ENCODE measurements around the gene LIPF.

The LIPF gene

GRCh38 chr10:88659725-88660597, 4.3 kb upstream of the LIPF start:
- TF ChIP-seq ZBTB48 (tag by site-specific recombination; IDR thresholded peaks at IDR 0.05) (no peak), EGR2 (tag by site-specific recombination; IDR thresholded peaks at IDR 0.05; ENCODE audit: low read depth) (no peak)
- Histone ChIP-seq H3K4me3 (ENCODE audit: low read depth, low read length) (no peak overlapping the region), H3K4me1 (ENCODE audit: control insufficient read depth, insufficient read depth, low read length) (no peaks in the 10 kb centered on the region; the same call in 1 of the 2 replicates), H3K27ac (ENCODE audit: extremely low read depth, low read depth, low read length) (no peak overlapping the region), H3K9me3 (ENCODE audit: control insufficient read depth, insufficient read depth, low read depth, low read length) (no peaks in the 10 kb centered on the region), H3K36me3 (ENCODE audit: control insufficient read depth in 2 of 2, insufficient read depth in 1 of 2, low read length in 2 of 2) (no peaks in the 10 kb centered on the region)
- ChIA-PET POLR2A (no interaction called here), CTCF (interaction anchor here (1.2 kb wide), 1 partner anchor 95 kb away, joined by 3 read pairs; no protein-coding TSS in a partner anchor)

DNA sequence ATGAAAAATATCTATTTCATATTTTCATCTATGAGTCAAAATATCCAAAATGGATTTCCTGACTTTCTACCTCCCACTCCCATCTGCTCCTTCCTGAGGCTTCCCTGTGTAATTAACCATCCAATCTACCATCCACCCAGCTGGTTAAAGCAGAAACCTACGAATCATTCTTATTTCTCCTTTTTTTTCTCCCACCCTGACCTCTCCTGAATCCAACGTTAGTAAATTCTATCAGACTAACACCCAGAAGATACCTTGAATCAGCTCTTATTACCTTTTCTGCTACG, 3.7 kb upstream of the LIPF start:
- H3K36me3 ChIP-seq (ENCODE audit: control insufficient read depth in 2 of 2, insufficient read depth in 1 of 2, low read length in 2 of 2): no peaks in the 10 kb centered on the region
- no peak overlapping the region for H3K4me3 ChIP-seq (ENCODE audit: low read depth, low read length)
- no peaks in the 10 kb centered on the region for H3K9me3 ChIP-seq (ENCODE audit: control insufficient read depth, insufficient read depth, low read depth, low read length)
- no peak for TF ChIP-seq ZNF280C (tag by site-specific recombination; IDR thresholded peaks at IDR 0.05)
- TF ChIP-seq ZNF398 (tag by site-specific recombination; IDR thresholded peaks at IDR 0.05): no peak
- no peak for TF ChIP-seq ZNF423 (tag by site-specific recombination; IDR thresholded peaks at IDR 0.05)
- TF ChIP-seq ZNF843 (tag by site-specific recombination; IDR thresholded peaks at IDR 0.05): no peak
- TF ChIP-seq YY1 (tag by site-specific recombination; IDR thresholded peaks at IDR 0.05): no peak
- TF ChIP-seq SETDB1 (IDR thresholded peaks at IDR 0.05; ENCODE audit: insufficient read length, low read length): no peak
- TF ChIP-seq ZNF239 (tag by site-specific recombination; IDR thresholded peaks at IDR 0.05): no peak
- TF ChIP-seq ZNF776 (tag by site-specific recombination; IDR thresholded peaks at IDR 0.05; ENCODE audit: borderline replicate concordance): no peak
- no peak for TF ChIP-seq ZNF560 (tag by site-specific recombination; IDR thresholded peaks at IDR 0.05; ENCODE audit: borderline replicate concordance)
- H3K27ac ChIP-seq (ENCODE audit: extremely low read depth, low read depth, low read length): no peak overlapping the region
- POLR2A ChIA-PET: no interaction called here
- no peaks in the 10 kb centered on the region; the same call in 1 of the 2 replicates for H3K4me1 ChIP-seq (ENCODE audit: control insufficient read depth, insufficient read depth, low read length)
- CTCF ChIA-PET: interaction anchor here (0.7 to 1.2 kb wide), 2 partner anchors 27 to 96 kb away, joined by 3 read pairs; no protein-coding TSS in a partner anchor

GRCh38 chr10:88661018-88661417, 3.2 kb upstream of the LIPF start:
- H3K4me1 ChIP-seq (ENCODE audit: control insufficient read depth, insufficient read depth, low read length): no peaks in the 10 kb centered on the region; the same call in 1 of the 2 replicates
- H3K9me3 ChIP-seq (ENCODE audit: control insufficient read depth, insufficient read depth, low read depth, low read length): no peaks in the 10 kb centered on the region
- ChIA-PET CTCF (interaction anchor here (0.7 to 1.2 kb wide), 2 partner anchors 27 to 96 kb away, joined by 3 read pairs; no protein-coding TSS in a partner anchor), POLR2A (no interaction called here)
- H3K36me3 ChIP-seq (ENCODE audit: control insufficient read depth in 2 of 2, insufficient read depth in 1 of 2, low read length in 2 of 2): no peaks in the 10 kb centered on the region
- H3K4me3 ChIP-seq (ENCODE audit: low read depth, low read length): no peak overlapping the region
- no peak overlapping the region for H3K27ac ChIP-seq (ENCODE audit: extremely low read depth, low read depth, low read length)
- TF ChIP-seq, protein P1, sequence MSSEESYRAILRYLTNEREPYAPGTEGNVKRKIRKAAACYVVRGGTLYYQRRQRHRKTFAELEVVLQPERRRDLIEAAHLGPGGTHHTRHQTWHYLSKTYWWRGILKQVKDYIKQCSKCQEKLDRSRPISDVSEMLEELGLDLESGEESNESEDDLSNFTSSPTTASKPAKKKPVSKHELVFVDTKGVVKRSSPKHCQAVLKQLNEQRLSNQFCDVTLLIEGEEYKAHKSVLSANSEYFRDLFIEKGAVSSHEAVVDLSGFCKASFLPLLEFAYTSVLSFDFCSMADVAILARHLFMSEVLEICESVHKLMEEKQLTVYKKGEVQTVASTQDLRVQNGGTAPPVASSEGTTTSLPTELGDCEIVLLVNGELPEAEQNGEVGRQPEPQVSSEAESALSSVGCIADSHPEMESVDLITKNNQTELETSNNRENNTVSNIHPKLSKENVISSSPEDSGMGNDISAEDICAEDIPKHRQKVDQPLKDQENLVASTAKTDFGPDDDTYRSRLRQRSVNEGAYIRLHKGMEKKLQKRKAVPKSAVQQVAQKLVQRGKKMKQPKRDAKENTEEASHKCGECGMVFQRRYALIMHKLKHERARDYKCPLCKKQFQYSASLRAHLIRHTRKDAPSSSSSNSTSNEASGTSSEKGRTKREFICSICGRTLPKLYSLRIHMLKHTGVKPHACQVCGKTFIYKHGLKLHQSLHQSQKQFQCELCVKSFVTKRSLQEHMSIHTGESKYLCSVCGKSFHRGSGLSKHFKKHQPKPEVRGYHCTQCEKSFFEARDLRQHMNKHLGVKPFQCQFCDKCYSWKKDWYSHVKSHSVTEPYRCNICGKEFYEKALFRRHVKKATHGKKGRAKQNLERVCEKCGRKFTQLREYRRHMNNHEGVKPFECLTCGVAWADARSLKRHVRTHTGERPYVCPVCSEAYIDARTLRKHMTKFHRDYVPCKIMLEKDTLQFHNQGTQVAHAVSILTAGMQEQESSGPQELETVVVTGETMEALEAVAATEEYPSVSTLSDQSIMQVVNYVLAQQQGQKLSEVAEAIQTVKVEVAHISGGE (tag by site-specific recombination; conservative IDR thresholded peaks at IDR 0.05; ENCODE audit: low read depth): no peak
- TF ChIP-seq ZNF837 (tag by site-specific recombination; IDR thresholded peaks at IDR 0.05) (no peak), ZNF112 (tag by site-specific recombination; IDR thresholded peaks at IDR 0.05) (no peak), ZNF670 (tag by site-specific recombination; IDR thresholded peaks at IDR 0.05; ENCODE audit: low read depth) (no peak), ZNF239 (tag by site-specific recombination; IDR thresholded peaks at IDR 0.05) (no peak)
- TF ChIP-seq, protein P2, sequence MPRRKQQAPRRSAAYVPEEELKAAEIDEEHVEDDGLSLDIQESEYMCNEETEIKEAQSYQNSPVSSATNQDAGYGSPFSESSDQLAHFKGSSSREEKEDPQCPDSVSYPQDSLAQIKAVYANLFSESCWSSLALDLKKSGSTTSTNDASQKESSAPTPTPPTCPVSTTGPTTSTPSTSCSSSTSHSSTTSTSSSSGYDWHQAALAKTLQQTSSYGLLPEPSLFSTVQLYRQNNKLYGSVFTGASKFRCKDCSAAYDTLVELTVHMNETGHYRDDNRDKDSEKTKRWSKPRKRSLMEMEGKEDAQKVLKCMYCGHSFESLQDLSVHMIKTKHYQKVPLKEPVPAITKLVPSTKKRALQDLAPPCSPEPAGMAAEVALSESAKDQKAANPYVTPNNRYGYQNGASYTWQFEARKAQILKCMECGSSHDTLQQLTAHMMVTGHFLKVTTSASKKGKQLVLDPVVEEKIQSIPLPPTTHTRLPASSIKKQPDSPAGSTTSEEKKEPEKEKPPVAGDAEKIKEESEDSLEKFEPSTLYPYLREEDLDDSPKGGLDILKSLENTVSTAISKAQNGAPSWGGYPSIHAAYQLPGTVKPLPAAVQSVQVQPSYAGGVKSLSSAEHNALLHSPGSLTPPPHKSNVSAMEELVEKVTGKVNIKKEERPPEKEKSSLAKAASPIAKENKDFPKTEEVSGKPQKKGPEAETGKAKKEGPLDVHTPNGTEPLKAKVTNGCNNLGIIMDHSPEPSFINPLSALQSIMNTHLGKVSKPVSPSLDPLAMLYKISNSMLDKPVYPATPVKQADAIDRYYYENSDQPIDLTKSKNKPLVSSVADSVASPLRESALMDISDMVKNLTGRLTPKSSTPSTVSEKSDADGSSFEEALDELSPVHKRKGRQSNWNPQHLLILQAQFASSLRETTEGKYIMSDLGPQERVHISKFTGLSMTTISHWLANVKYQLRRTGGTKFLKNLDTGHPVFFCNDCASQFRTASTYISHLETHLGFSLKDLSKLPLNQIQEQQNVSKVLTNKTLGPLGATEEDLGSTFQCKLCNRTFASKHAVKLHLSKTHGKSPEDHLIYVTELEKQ (tag by site-specific recombination; IDR thresholded peaks at IDR 0.05; ENCODE audit: borderline replicate concordance): no peak
